ENCODE data around the gene TBC1D3D. TPM values are rescaled to one million over a fixed set of nuclear protein-coding genes. Genes with fewer than 3 reads are reported as not detected.
"Not testable (repeated sequence)": the region's sequence is repeated elsewhere in the genome, so short reads cannot be mapped to it uniquely, and the experiment has no call there.

TBC1D3D gene
- total RNA-seq (2014; rRNA removed; shearing (Covaris generic)) (0.21 TPM in 1 of 2 replicates, not detected in the other), total RNA-seq (2022) (0.63 and 1.5 TPM in 2 replicates), Bru-seq, nascent RNA (not detected), BruChase-seq, experiment 1, labeled RNA remaining after a 6-hour chase (not detected), BruChase-seq, experiment 2, labeled RNA remaining after a 2-hour chase (not detected)
- long read RNA-seq: 0 reads

DNA sequence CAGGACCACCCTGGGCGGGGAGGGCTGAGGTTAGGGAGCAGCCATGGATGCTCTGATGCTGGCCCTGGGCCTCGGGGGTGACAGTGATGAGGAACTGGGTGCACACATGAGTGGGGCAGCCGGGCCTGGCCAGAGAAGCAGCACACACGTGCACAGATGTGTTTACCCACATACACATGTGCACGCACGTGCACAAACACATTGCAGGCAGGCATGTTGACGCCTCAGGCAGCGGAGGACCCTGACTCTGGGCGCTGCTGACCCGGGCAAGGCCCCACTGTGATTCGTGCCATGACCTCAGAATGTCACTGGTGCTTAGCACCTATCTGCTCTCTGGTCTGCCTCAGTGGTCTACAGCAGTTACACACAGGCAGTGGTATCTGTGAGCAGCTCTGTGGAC lies at the start of gene TBC1D3D:
Gene TBC1D3D, plus strand, starts transcription at position 301 of the 400 bp plus-strand sequence. CDS start 1,585 bp downstream, outside the sequence.
- H2AFZ ChIP-seq (ENCODE audit: low read length); H3K4me2 ChIP-seq (ENCODE audit: low read length); CTCF ChIA-PET (ENCODE audit: unreplicated experiment); POLR2A ChIA-PET; H4K20me1 ChIP-seq (ENCODE audit: insufficient read depth, low read length); H3K9me3 ChIP-seq (ENCODE audit: low read length); DNase-seq (ENCODE audit: low spot score); intact Hi-C loops (cut with micrococcal nuclease; ENCODE audit: unreplicated experiment); H3K4me1 ChIP-seq (ENCODE audit: insufficient read depth, low read length, poor library complexity, severe bottlenecking); H3K79me2 ChIP-seq (ENCODE audit: insufficient read depth, low read depth, low read length); H3K9me2 ChIP-seq (ENCODE audit: insufficient read depth, low read length); H3K36me3 ChIP-seq (ENCODE audit: insufficient read depth, low read length); H3K4me3 ChIP-seq (ENCODE audit: low read depth, low read length, poor library complexity, severe bottlenecking); BruUV-seq (replicated peaks); H3K27ac ChIP-seq (ENCODE audit: low read depth, low read length, poor library complexity, severe bottlenecking): not testable (repeated sequence)

DNA sequence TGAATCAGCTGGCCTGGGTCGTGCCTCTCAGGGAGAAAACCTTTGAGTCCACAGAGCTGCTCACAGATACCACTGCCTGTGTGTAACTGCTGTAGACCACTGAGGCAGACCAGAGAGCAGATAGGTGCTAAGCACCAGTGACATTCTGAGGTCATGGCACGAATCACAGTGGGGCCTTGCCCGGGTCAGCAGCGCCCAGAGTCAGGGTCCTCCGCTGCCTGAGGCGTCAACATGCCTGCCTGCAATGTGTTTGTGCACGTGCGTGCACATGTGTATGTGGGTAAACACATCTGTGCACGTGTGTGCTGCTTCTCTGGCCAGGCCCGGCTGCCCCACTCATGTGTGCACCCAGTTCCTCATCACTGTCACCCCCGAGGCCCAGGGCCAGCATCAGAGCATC lies 14.8 kb upstream of the TBC1D3D start, which contains the start of gene TBC1D3L:
Gene TBC1D3L, minus strand, starts transcription at position 101 of the 400 bp plus-strand sequence. CDS start 1,540 bp downstream, outside the sequence.
- POLR2A ChIA-PET; intact Hi-C loops (cut with micrococcal nuclease; ENCODE audit: unreplicated experiment); H3K4me3 ChIP-seq (ENCODE audit: low read depth, low read length, poor library complexity, severe bottlenecking); H3K4me1 ChIP-seq (ENCODE audit: insufficient read depth, low read length, poor library complexity, severe bottlenecking); H3K9me3 ChIP-seq (ENCODE audit: low read length); BruUV-seq (replicated peaks); H3K9me2 ChIP-seq (ENCODE audit: insufficient read depth, low read length); CTCF ChIA-PET (ENCODE audit: unreplicated experiment); H3K4me2 ChIP-seq (ENCODE audit: low read length); DNase-seq (ENCODE audit: low spot score); H4K20me1 ChIP-seq (ENCODE audit: insufficient read depth, low read length); H3K79me2 ChIP-seq (ENCODE audit: insufficient read depth, low read depth, low read length); H3K36me3 ChIP-seq (ENCODE audit: insufficient read depth, low read length); H2AFZ ChIP-seq (ENCODE audit: low read length); H3K27ac ChIP-seq (ENCODE audit: low read depth, low read length, poor library complexity, severe bottlenecking): not testable (repeated sequence)

Other genes starting within 250 kb of the TBC1D3D start
- not detected in 2 replicates for gene TBC1D3K, start 79.6 kb upstream of the TBC1D3D start, total RNA-seq (2014; rRNA removed; shearing (Covaris generic))
- not detected in 2 replicates for gene TBC1D3K, start 79.6 kb upstream of the TBC1D3D start, total RNA-seq (2022)
- gene TBC1D3L, start 14.9 kb upstream of the TBC1D3D start, total RNA-seq (2014; rRNA removed; shearing (Covaris generic)): 10.7 and 16.3 TPM in 2 replicates
- gene TBC1D3L, start 14.9 kb upstream of the TBC1D3D start, total RNA-seq (2022): 20.0 and 25.9 TPM in 2 replicates
- not detected in 2 replicates for gene TBC1D3C, start 64.7 kb downstream of the TBC1D3D start, total RNA-seq (2014; rRNA removed; shearing (Covaris generic))
- not detected in 2 replicates for gene TBC1D3C, start 64.7 kb downstream of the TBC1D3D start, total RNA-seq (2022)
- not detected in 2 replicates for gene TBC1D3E, start 124.0 kb downstream of the TBC1D3D start, total RNA-seq (2014; rRNA removed; shearing (Covaris generic))
- gene TBC1D3E, start 124.0 kb downstream of the TBC1D3D start, total RNA-seq (2022): not detected in 2 replicates
- gene TBC1D3, start 188.6 kb downstream of the TBC1D3D start, total RNA-seq (2014; rRNA removed; shearing (Covaris generic)): not detected in 2 replicates
- not detected in 2 replicates for gene TBC1D3, start 188.6 kb downstream of the TBC1D3D start, total RNA-seq (2022)